ENCODE data around the gene ZBTB38. TPM values are rescaled to one million over a fixed set of nuclear protein-coding genes. Genes with fewer than 3 reads are reported as not detected.

The ZBTB38 gene
- total and polyA plus RNA-seq, 2 donors = 42.4 to 124 TPM

DNA sequence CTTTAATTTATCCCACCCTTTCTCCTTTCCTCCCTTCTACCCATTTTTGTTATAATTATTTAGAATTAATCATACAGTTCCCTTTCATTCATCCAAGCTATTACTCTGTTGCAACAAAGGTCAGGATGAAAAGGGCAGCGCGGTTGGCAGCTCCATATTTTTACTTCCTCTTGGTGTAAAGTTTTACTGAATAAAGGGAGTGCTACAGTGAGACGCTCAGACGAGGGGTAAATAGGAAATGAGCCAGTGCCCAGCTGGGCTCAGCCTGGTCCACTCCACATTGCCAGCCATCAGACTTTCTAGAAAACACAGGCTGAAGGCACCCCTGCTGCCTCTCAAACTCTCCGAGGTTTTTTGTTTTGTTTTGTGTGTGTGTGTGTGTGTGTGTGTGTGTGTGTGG is 21.9 kb upstream of the ZBTB38 start:
- no peak for DNase-seq (ENCODE audit: extremely low spot score)
- Histone ChIP-seq H3K36me3 (ENCODE audit: insufficient read depth) (no peaks in the 10 kb centered on the region), H3K4me1 (ENCODE audit: insufficient read depth) (no peaks in the 10 kb centered on the region), H3K4me3 (ENCODE audit: low read depth, low read length) (no peak overlapping the region), H3K27ac (ENCODE audit: low read depth) (no peak overlapping the region)
- whole genome bisulfite sequencing = 60% methylated on average over 5 of the region's 5 CpGs

GRCh38 chr3:141346839-141347238 is 21.5 kb upstream of the ZBTB38 start:
- no peak for DNase-seq (ENCODE audit: extremely low spot score)
- Histone ChIP-seq H3K4me1 (ENCODE audit: insufficient read depth) (no peaks in the 10 kb centered on the region), H3K27ac (ENCODE audit: low read depth) (no peak overlapping the region), H3K36me3 (ENCODE audit: insufficient read depth) (no peaks in the 10 kb centered on the region), H3K4me3 (ENCODE audit: low read depth, low read length) (no peak overlapping the region)
- 84% methylated on average over 5 of the region's 5 CpGs for WGBS

DNA sequence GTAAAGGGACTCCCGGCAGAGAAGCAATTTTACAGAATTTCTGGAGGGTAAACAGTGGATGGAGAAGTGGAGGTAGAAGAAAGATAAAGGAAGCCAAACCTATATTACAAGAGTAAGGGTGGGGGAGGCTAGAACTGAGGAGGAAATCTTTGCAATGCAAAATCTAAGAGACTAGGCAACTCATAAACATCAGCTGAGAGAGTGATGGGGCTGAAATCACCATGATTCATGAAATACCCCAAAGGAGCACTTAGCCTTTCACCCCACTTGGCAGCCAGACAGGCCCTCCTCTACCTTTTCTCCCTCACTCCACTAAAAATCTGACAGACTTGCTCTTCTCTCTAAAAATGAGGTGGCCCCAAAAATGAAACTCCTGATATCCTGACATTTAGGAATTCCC is 19.5 kb upstream of the ZBTB38 start:
- WGBS = 81% methylated on average over 1 of the region's 1 CpG
- no peaks in the 10 kb centered on the region for H3K4me1 ChIP-seq (ENCODE audit: insufficient read depth)

DNA sequence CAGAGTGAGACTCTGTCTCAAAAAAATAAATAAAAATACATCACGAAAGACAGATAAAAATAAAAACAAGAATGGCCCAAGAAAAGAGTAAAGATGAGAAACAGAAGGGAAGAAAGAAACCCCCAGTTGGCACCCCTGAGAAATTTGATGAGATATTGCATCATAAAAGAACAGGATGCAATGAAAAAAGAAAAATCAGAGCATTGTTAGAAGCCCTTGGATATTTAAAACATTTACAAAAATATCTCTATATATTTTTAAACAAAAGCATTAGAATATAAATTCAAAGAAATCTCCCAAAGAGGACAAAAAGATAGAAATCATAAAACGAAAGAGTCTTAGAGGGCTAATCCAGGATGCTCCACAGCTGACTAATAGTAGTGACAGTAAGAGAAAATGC is 18.6 kb upstream of the ZBTB38 start:
- DNase-seq (ENCODE audit: extremely low spot score) = no peak
- H3K4me3 ChIP-seq (ENCODE audit: low read depth, low read length) = no peak overlapping the region
- WGBS = 83% methylated on average over 2 of the region's 2 CpGs
- H3K27ac ChIP-seq (ENCODE audit: low read depth) = no peak overlapping the region
- H3K36me3 ChIP-seq (ENCODE audit: insufficient read depth) = no peaks in the 10 kb centered on the region
- H3K4me1 ChIP-seq (ENCODE audit: insufficient read depth) = no peaks in the 10 kb centered on the region

More for the DNA sequence above, 19.5 kb upstream of the ZBTB38 start:
- Histone ChIP-seq H3K4me3 (ENCODE audit: low read depth, low read length) (no peak overlapping the region), H3K36me3 (ENCODE audit: insufficient read depth) (no peaks in the 10 kb centered on the region), H3K27ac (ENCODE audit: low read depth) (no peak overlapping the region)
- no peak for DNase-seq (ENCODE audit: extremely low spot score)

DNA sequence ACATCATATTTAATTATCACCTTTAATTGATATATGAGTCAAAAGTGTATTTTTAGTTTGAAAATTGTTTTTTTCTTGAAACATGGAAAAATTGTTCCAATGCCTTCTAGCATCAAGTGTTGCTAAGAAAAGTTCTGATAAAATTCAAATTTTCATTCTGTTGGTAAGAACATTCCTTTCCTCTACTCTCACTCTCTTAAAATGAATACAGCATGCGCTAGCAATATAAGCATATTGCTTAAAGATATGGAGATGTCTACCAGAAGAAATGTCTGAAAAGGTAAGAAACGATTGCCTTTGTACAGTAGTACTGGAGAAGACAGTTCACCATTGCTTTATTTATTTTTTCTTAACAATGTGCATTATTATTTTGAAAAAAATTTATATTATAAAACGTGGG is 17.6 kb upstream of the ZBTB38 start:
- Histone ChIP-seq H3K27ac (ENCODE audit: low read depth) (no peak overlapping the region), H3K4me3 (ENCODE audit: low read depth, low read length) (no peak overlapping the region), H3K4me1 (ENCODE audit: insufficient read depth) (no peaks in the 10 kb centered on the region), H3K36me3 (ENCODE audit: insufficient read depth) (no peaks in the 10 kb centered on the region)
- DNase-seq (ENCODE audit: extremely low spot score) = no peak
- WGBS = 80% methylated on average over 3 of the region's 3 CpGs

GRCh38 chr3:141352262-141352984 is 15.9 kb upstream of the ZBTB38 start:
- H3K36me3 ChIP-seq (ENCODE audit: insufficient read depth) = no peaks in the 10 kb centered on the region
- H3K27ac ChIP-seq (ENCODE audit: low read depth) = no peak overlapping the region
- WGBS = 85% methylated on average over 5 of the region's 5 CpGs

GRCh38 chr3:141353652-141354495 is 14.4 kb upstream of the ZBTB38 start:
- Histone ChIP-seq H3K4me1 (ENCODE audit: insufficient read depth) (no peaks in the 10 kb centered on the region), H3K27ac (ENCODE audit: low read depth) (no peak overlapping the region), H3K36me3 (ENCODE audit: insufficient read depth) (no peaks in the 10 kb centered on the region), H3K4me3 (ENCODE audit: low read depth, low read length) (no peak overlapping the region)
- WGBS = 58% methylated on average over 6 of the region's 6 CpGs
- DNase-seq (ENCODE audit: extremely low spot score) = no peak

More at GRCh38 chr3:141352262-141352984, 15.9 kb upstream of the ZBTB38 start:
- no peaks in the 10 kb centered on the region for H3K4me1 ChIP-seq (ENCODE audit: insufficient read depth)
- no peak for DNase-seq (ENCODE audit: extremely low spot score)
- H3K4me3 ChIP-seq (ENCODE audit: low read depth, low read length) = no peak overlapping the region

DNA sequence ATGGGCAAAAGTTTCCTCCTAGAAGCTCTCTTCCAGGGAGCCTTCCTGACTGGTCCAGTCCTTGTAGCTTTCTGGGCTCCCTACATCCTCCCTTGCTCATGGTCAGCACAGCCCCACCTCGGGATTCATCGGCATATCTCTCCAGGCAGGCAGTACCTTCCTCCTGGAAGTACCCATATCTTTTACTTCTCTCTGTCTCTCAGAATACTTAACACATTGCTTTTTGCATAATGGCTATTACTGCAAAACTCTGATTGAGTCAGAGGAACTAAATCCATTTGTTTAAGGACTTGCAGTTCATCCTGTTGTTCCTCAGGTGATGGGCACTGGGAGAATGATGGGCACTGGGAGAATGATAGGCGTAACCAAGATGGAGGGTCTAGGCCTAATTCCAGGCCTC is 13.8 kb upstream of the ZBTB38 start:
- WGBS = 94% methylated on average over 3 of the region's 3 CpGs
- no peaks in the 10 kb centered on the region for H3K4me1 ChIP-seq (ENCODE audit: insufficient read depth)
- no peak overlapping the region for H3K27ac ChIP-seq (ENCODE audit: low read depth)
- no peak overlapping the region for H3K4me3 ChIP-seq (ENCODE audit: low read depth, low read length)
- no peaks in the 10 kb centered on the region for H3K36me3 ChIP-seq (ENCODE audit: insufficient read depth)
- no peak for DNase-seq (ENCODE audit: extremely low spot score)

DNA sequence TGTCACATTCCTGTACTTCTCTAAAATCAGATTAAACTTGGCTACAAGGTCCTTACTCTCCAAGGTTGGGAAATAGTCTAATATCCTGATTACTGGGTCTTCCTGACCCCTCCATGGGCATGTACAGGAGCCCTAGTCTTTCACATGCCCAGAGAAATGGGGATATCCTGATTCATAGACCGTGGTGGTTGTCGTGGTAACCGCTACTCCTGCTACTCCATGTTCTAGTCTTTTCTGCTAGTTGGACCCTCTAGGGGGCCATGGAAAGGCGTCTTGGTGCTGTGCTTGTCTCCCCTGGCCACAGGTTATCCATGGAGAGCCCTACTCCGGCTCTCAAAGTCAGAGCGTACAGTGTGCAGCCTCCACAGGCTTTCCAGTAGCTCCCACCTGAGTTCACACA is 13.1 kb upstream of the ZBTB38 start:
- Histone ChIP-seq H3K4me1 (ENCODE audit: insufficient read depth) (no peaks in the 10 kb centered on the region), H3K36me3 (ENCODE audit: insufficient read depth) (no peaks in the 10 kb centered on the region), H3K4me3 (ENCODE audit: low read depth, low read length) (no peak overlapping the region), H3K27ac (ENCODE audit: low read depth) (no peak overlapping the region)
- WGBS = 86% methylated on average over 6 of the region's 6 CpGs
- DNase-seq (ENCODE audit: extremely low spot score) = no peak

DNA sequence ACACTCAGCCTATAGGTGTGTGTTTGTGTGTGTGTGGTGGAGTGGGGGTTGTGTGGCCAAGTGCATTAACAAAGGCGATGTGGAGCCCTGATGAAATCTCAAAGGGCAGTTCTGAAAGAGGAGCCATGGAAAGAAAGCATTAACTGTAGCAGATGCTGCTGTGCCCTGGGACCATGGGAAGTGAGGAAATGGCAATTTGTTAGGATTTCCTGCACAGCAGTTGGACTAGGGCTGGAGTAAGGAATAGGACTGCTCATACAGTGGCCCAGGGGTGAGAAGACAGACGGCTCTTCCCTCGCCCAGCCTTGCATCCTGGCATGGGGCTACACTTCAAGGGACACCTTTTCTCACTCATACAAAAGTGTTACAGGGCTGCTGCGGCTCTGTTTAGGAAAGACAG is 12.3 kb upstream of the ZBTB38 start:
- no peak for DNase-seq (ENCODE audit: extremely low spot score)
- 89% methylated on average over 4 of the region's 4 CpGs for WGBS
- Histone ChIP-seq H3K4me1 (ENCODE audit: insufficient read depth) (no peaks in the 10 kb centered on the region), H3K27ac (ENCODE audit: low read depth) (no peak overlapping the region), H3K4me3 (ENCODE audit: low read depth, low read length) (no peak overlapping the region), H3K36me3 (ENCODE audit: insufficient read depth) (no peaks in the 10 kb centered on the region)

- 17% methylated on average over 6 of the region's 6 CpGs for WGBS
- DNase-seq (ENCODE audit: extremely low spot score) = peak; percentile 76
- H3K27ac ChIP-seq (ENCODE audit: low read depth) = no peak overlapping the region
- no peak overlapping the region for H3K4me3 ChIP-seq (ENCODE audit: low read depth, low read length)
- no peaks in the 10 kb centered on the region for H3K36me3 ChIP-seq (ENCODE audit: insufficient read depth)
- H3K4me1 ChIP-seq (ENCODE audit: insufficient read depth) = no peaks in the 10 kb centered on the region
These were observed 7.3 kb upstream of the ZBTB38 start for GRCh38 chr3:141360888-141361598.

- Histone ChIP-seq H3K4me1 (ENCODE audit: insufficient read depth) (no peaks in the 10 kb centered on the region), H3K4me3 (ENCODE audit: low read depth, low read length) (no peak overlapping the region), H3K27ac (ENCODE audit: low read depth) (no peak overlapping the region), H3K36me3 (ENCODE audit: insufficient read depth) (no peaks in the 10 kb centered on the region)
- no peak for DNase-seq (ENCODE audit: extremely low spot score)
- 67% methylated on average over 1 of the region's 1 CpG for WGBS
These were observed 5.6 kb upstream of the ZBTB38 start for GRCh38 chr3:141362736-141363135.

DNA sequence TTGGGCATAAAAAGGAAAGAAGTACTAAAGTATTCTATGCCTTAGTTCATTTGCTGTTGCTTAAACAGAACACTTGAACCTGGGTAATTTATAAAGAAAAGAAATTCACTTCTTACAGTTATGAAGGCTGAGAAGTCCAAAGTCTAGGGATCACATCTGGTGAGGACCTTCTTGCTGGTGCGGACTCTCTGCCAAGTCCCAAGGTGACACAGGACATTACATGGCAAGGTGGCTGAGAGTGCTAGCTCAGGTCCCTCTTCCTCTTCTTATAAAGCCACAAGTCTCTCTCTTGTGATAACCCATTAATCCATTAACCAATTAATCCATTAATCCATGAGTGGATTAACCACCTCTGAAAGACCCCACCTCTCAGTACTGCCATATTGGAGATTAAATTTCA is 3.1 kb upstream of the ZBTB38 start:
- Histone ChIP-seq H3K4me1 (ENCODE audit: insufficient read depth) (no peaks in the 10 kb centered on the region), H3K27ac (ENCODE audit: low read depth) (no peak overlapping the region), H3K4me3 (ENCODE audit: low read depth, low read length) (no peak overlapping the region), H3K36me3 (ENCODE audit: insufficient read depth) (no peaks in the 10 kb centered on the region)
- no peak for DNase-seq (ENCODE audit: extremely low spot score)
- WGBS = 100% methylated on average over 1 of the region's 1 CpG

Measured in urinary bladder (tissue), 4 donors.